SK-N-SH treated with all-trans-retinoic acid at 6 μM for 48 hours (cell line): ENCODE data around the gene SHLD3.

Experiments used
- ARNTL ChIP-seq: fragments of 450-650 bp; formaldehyde crosslinking; IDR thresholded peaks from 2 replicates; pipeline ENCODE4 v1.5.0; 2020; ENCODE audit warnings: low read depth, mild to moderate bottlenecking, moderate library complexity, borderline replicate concordance
- BACH2 ChIP-seq: fragments of 250-450 bp; sonication (Bioruptor Pico); IDR thresholded peaks from 2 replicates; pipeline ENCODE4 v1.9.0; 2021; ENCODE audit warnings: mild to moderate bottlenecking, borderline replicate concordance
- ESRRG ChIP-seq: fragments of 250-450 bp; sonication (Bioruptor Pico); IDR thresholded peaks from 2 replicates; pipeline ENCODE4 v1.6.1; 2021; ENCODE audit warnings: mild to moderate bottlenecking
- RARB ChIP-seq: fragments of 250-450 bp; sonication (Bioruptor Pico); IDR thresholded peaks from 2 replicates; pipeline ENCODE4 v1.8.0; 2021; ENCODE audit warnings: mild to moderate bottlenecking, moderate library complexity
- TF ChIP-seq, protein P1 (sequence below): fragments of 250-450 bp; sonication (Bioruptor Pico); IDR thresholded peaks from 2 replicates; pipeline ENCODE4 v1.8.0; 2020; ENCODE audit warnings: mild to moderate bottlenecking, moderate library complexity, borderline replicate concordance
- TF ChIP-seq, protein P2 (sequence below): fragments of 250-450 bp; sonication (Bioruptor Pico); IDR thresholded peaks from 2 replicates; pipeline ENCODE4 v1.5.1; 2020; ENCODE audit warnings: low read depth, mild to moderate bottlenecking, moderate library complexity

GRCh38 chr5:65654713-65655112, 29.9 kb downstream of the SHLD3 start:
- TF ChIP-seq ESRRG (CRISPR knock-in tag): no peak
- no peak for TF ChIP-seq RARB (CRISPR knock-in tag)
- TF ChIP-seq, protein P1, sequence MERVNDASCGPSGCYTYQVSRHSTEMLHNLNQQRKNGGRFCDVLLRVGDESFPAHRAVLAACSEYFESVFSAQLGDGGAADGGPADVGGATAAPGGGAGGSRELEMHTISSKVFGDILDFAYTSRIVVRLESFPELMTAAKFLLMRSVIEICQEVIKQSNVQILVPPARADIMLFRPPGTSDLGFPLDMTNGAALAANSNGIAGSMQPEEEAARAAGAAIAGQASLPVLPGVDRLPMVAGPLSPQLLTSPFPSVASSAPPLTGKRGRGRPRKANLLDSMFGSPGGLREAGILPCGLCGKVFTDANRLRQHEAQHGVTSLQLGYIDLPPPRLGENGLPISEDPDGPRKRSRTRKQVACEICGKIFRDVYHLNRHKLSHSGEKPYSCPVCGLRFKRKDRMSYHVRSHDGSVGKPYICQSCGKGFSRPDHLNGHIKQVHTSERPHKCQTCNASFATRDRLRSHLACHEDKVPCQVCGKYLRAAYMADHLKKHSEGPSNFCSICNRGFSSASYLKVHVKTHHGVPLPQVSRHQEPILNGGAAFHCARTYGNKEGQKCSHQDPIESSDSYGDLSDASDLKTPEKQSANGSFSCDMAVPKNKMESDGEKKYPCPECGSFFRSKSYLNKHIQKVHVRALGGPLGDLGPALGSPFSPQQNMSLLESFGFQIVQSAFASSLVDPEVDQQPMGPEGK: no peak
- no peak for TF ChIP-seq ARNTL (CRISPR knock-in tag)
- TF ChIP-seq BACH2 (CRISPR knock-in tag): no peak
- TF ChIP-seq, protein P2, sequence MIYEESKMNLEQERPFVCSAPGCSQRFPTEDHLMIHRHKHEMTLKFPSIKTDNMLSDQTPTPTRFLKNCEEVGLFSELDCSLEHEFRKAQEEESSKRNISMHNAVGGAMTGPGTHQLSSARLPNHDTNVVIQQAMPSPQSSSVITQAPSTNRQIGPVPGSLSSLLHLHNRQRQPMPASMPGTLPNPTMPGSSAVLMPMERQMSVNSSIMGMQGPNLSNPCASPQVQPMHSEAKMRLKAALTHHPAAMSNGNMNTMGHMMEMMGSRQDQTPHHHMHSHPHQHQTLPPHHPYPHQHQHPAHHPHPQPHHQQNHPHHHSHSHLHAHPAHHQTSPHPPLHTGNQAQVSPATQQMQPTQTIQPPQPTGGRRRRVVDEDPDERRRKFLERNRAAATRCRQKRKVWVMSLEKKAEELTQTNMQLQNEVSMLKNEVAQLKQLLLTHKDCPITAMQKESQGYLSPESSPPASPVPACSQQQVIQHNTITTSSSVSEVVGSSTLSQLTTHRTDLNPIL (CRISPR knock-in tag): no peak
